Panc1 (cell line): Measurements from ENCODE around the gene ARPC4. TPM values are rescaled to one million over a fixed set of nuclear protein-coding genes. Genes with fewer than 3 reads are reported as not detected.
A peak's percentile ranks its signal among the peaks of the same experiment; 100 is the strongest.
"Not testable (repeated sequence)": the region's sequence is repeated elsewhere in the genome, so short reads cannot be mapped to it uniquely, and the experiment has no call there.

Experiments used
- ATAC-seq: fragments of 200-7000 bp; cut with Tn5 transposase; 2 replicates; pipeline ENCODE4 v1.9.1; 2020; ENCODE audit warnings: mild to moderate bottlenecking, moderate library complexity
- BruUV-seq: library from RNA; stranded (reverse); fragments of 400-500 nt; replicated peaks from 2 replicates; lab custom pipeline; 2021; lab: Mats Ljungman, UMichigan
- CTCF ChIA-PET: fragments of 300-600 bp; sonication (Branson Sonifier 250); formaldehyde crosslinking; loops from one replicate; lab custom pipeline; 2022; ENCODE audit warnings: antibody characterized with exemption; lab: Charles Lee
- POLR2A ChIA-PET: fragments of 300-600 bp; sonication (Branson Sonifier 250); formaldehyde crosslinking; loops from one replicate; lab custom pipeline; 2022; ENCODE audit warnings: antibody characterized with exemption; lab: Charles Lee
- DNase-seq: peaks from one replicate; pipeline ENCODE4 v3.0.0-alpha.2; 2010; ENCODE audit warnings: low read depth, low spot score
- H3K27ac ChIP-seq: 2 replicates; pipeline ENCODE4 v1.5.1; 2011; ENCODE audit warnings: mild to moderate bottlenecking, low read length, inconsistent platforms
- H3K27me3 ChIP-seq: fragments of 200-500 bp; sonication (Bioruptor generic); 2 replicates; pipeline ENCODE4 v1.6.0; 2014; ENCODE audit warnings: low read length, inconsistent platforms; ENCODE audit not compliant: control insufficient read depth, insufficient read depth
- H3K36me3 ChIP-seq: fragments of 200-500 bp; sonication (Bioruptor generic); 2 replicates; pipeline ENCODE4 v1.5.1; 2014; ENCODE audit warnings: inconsistent platforms, mild to moderate bottlenecking, low read length, moderate library complexity; ENCODE audit not compliant: control insufficient read depth, insufficient read depth
- H3K4me1 ChIP-seq: 2 replicates; pipeline ENCODE4 v1.5.1; 2011; ENCODE audit warnings: inconsistent platforms, mild to moderate bottlenecking, low read length, moderate library complexity; ENCODE audit not compliant: control insufficient read depth, insufficient read depth
- H3K4me3 ChIP-seq, 2 experiments: 2 replicates each; pipeline ENCODE4 v1.5.1; 2011 to 2012; ENCODE audit warnings: low read depth in 2 of 2, low read length in 2 of 2, mild to moderate bottlenecking in 2 of 2, inconsistent platforms in 1 of 2, moderate library complexity in 1 of 2
- H3K9me3 ChIP-seq: fragments of 200-500 bp; sonication (Bioruptor generic); 2 replicates; pipeline ENCODE4 v1.5.1; 2014; ENCODE audit warnings: low read depth, mild to moderate bottlenecking, inconsistent platforms, low read length, moderate library complexity; ENCODE audit not compliant: control insufficient read depth, insufficient read depth
- CTCF ChIP-seq: fragments of 450-650 bp; IDR thresholded peaks from 2 replicates; pipeline ENCODE4 v1.5.1; 2017; ENCODE audit warnings: mild to moderate bottlenecking
- POLR2AphosphoS5 ChIP-seq: IDR thresholded peaks from 2 replicates; pipeline ENCODE4 v1.6.1; 2012; ENCODE audit warnings: mild to moderate bottlenecking, low read depth, low read length, moderate library complexity
- SIN3A ChIP-seq: IDR thresholded peaks from 2 replicates; pipeline ENCODE4 v1.6.1; 2012; ENCODE audit warnings: low read depth, mild to moderate bottlenecking, low read length, moderate library complexity, borderline replicate concordance; ENCODE audit not compliant: insufficient read depth
- TCF7L2 ChIP-seq: IDR thresholded peaks from 2 replicates; pipeline ENCODE4 v1.6.1; 2011; ENCODE audit warnings: mild to moderate bottlenecking, low read depth, low read length, inconsistent platforms
- in situ Hi-C: cut with HindIII; loops from 2 replicates; pipeline ENCODE4 v1.10.0; 2016; ENCODE audit warnings: low sequenced_read_pairs, low pct_unique_long_range_greater_than_20kb
- intact Hi-C: fragments of 100-400 bp; cut with micrococcal nuclease; formaldehyde crosslinking; loops from one replicate; pipeline ENCODE4 v1.10.0; 2022; ENCODE audit not compliant: unreplicated experiment
- total RNA-seq: library from RNA; stranded (reverse); gene quantifications from one replicate; pipeline ENCODE4 v1.2.1, GENCODE V29; 2021; ENCODE audit not compliant: unreplicated experiment
- TF ChIP-seq, protein P1 (sequence below), 2 experiments: IDR thresholded peaks; 2 replicates each; pipeline ENCODE4 v1.6.1; 2011 to 2012; ENCODE audit warnings: low read depth in 2 of 2, control low read depth in 1 of 2, low read length in 1 of 2, mild to moderate bottlenecking in 1 of 2, moderate library complexity in 1 of 2; ENCODE audit not compliant: insufficient read depth in 1 of 2

Gene ARPC4
- total RNA-seq, 1 experiment from 2014 or later = 117 TPM

- POLR2A ChIA-PET = interaction anchor here (0.6 kb wide), 1 partner anchor 15 kb away, joined by 3 read pairs; no protein-coding TSS in a partner anchor
- intact Hi-C loops = no loop called here
These were observed 23.2 kb upstream of the ARPC4 start, which contains the start of gene CAMK1 for GRCh38 chr3:9769426-9770275. CAMK1 (minus strand) TSS chr3:9769947; CDS start chr3:9767749, 2,198 bp downstream.

GRCh38 chr3:9770276-9770812 lies 22.5 kb upstream of the ARPC4 start:
- H3K36me3 ChIP-seq = no peaks in the 10 kb centered on the region
- BruUV-seq = no TSS peak
- H3K27me3 ChIP-seq = no peaks in the 10 kb centered on the region
- H3K4me1 ChIP-seq = 0 out of 2 replicates have a peak, but pooled peaks cover 3% of the 10 kb centered on the region
- DNase-seq (no peak), ATAC-seq (no peak)
- intact Hi-C loops (no loop called here), in situ Hi-C loops (no loop called here)
- ChIA-PET CTCF (interaction anchor here (0.7 kb wide), 1 partner anchor 11 kb away, joined by 3 read pairs; no protein-coding TSS in a partner anchor), POLR2A (interaction anchor here (0.6 kb wide), 2 partner anchors 15 to 27 kb away, joined by 3 to 13 read pairs; no protein-coding TSS in a partner anchor)
- peak overlapping the region; percentile 50 to 54 for H3K4me3 ChIP-seq
- TF ChIP-seq TCF7L2 (no peak), CTCF (no peak), POLR2AphosphoS5 (no peak), SIN3A (no peak)
- TF ChIP-seq, protein P1, sequence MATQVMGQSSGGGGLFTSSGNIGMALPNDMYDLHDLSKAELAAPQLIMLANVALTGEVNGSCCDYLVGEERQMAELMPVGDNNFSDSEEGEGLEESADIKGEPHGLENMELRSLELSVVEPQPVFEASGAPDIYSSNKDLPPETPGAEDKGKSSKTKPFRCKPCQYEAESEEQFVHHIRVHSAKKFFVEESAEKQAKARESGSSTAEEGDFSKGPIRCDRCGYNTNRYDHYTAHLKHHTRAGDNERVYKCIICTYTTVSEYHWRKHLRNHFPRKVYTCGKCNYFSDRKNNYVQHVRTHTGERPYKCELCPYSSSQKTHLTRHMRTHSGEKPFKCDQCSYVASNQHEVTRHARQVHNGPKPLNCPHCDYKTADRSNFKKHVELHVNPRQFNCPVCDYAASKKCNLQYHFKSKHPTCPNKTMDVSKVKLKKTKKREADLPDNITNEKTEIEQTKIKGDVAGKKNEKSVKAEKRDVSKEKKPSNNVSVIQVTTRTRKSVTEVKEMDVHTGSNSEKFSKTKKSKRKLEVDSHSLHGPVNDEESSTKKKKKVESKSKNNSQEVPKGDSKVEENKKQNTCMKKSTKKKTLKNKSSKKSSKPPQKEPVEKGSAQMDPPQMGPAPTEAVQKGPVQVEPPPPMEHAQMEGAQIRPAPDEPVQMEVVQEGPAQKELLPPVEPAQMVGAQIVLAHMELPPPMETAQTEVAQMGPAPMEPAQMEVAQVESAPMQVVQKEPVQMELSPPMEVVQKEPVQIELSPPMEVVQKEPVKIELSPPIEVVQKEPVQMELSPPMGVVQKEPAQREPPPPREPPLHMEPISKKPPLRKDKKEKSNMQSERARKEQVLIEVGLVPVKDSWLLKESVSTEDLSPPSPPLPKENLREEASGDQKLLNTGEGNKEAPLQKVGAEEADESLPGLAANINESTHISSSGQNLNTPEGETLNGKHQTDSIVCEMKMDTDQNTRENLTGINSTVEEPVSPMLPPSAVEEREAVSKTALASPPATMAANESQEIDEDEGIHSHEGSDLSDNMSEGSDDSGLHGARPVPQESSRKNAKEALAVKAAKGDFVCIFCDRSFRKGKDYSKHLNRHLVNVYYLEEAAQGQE (IDR thresholded peaks at IDR 0.05; ENCODE audit: insufficient read depth in 1 of 2, low read depth in 2 of 2, low read length in 1 of 2) = no peak
- no peaks in the 10 kb centered on the region for H3K9me3 ChIP-seq
- peak overlapping the region; percentile 48; the same call in 1 of the 2 replicates for H3K27ac ChIP-seq

More at GRCh38 chr3:9769426-9770275, 23.2 kb upstream of the ARPC4 start, which contains the start of gene CAMK1:
- Histone ChIP-seq H3K4me3 (peak within 1 kb of the TSS; percentile 50 to 54), H3K36me3 (no peaks in the 10 kb centered on the region), H3K9me3 (no peaks in the 10 kb centered on the region), H3K4me1 (0 out of 2 replicates have a peak, but pooled peaks cover 3% of the 10 kb centered on the region), H3K27me3 (no peaks in the 10 kb centered on the region), H3K27ac (peak within 1 kb of the TSS; percentile 48; the same call in 1 of the 2 replicates)
- CTCF ChIA-PET = no interaction called here
- no peak for TF ChIP-seq SIN3A
- TF ChIP-seq POLR2AphosphoS5 = 0 out of 2 replicates have a peak, but pooled peaks have one; percentile 15
- ATAC-seq = peak; percentile 91
- no peak for DNase-seq
- BruUV-seq = no TSS peak
- in situ Hi-C loops = no loop called here

DNA sequence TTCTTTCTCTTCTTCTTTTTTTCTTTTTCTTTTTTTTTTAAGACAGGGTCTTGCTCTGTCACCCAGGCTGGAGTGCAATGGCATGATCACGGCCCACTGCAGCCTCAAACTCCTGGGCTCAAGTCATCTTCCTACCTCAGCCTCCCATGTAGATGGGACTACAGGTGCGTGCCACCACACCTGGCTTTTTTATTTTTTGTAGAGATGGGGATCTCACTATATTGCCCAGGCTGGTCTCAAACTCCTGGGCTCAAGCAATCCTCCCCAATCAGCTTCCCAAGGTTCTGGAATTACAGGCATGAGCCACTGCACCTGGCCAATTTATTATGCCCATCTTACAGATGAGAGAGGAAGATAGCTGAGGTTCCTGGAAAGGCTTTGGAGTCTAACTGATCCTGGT lies 21.9 kb upstream of the ARPC4 start:
- H3K9me3 ChIP-seq, H3K27me3 ChIP-seq, intact Hi-C loops, BruUV-seq, H3K36me3 ChIP-seq, H3K4me3 ChIP-seq, H3K4me1 ChIP-seq, DNase-seq, H3K27ac ChIP-seq, in situ Hi-C loops, ATAC-seq: not testable (repeated sequence)
- POLR2A ChIA-PET = interaction anchor here (0.6 kb wide), 1 partner anchor 26 kb away, joined by 13 read pairs; no protein-coding TSS in a partner anchor
- CTCF ChIA-PET = interaction anchor here (0.7 kb wide), 1 partner anchor 11 kb away, joined by 3 read pairs; no protein-coding TSS in a partner anchor
